ENCODE data around the gene GTF2IRD2. TPM values are rescaled to one million over a fixed set of nuclear protein-coding genes. Genes with fewer than 3 reads are reported as not detected.
"Not testable (repeated sequence)": the region's sequence is repeated elsewhere in the genome, so short reads cannot be mapped to it uniquely, and the experiment has no call there.

Gene GTF2IRD2
- total and polyA plus RNA-seq, 2 of the 8 experiments (the other 6 are each of a cell fraction or from before 2014, with no cell fraction given) = 4.1 to 4.3 TPM

GRCh38 chr7:74815882-74816281, 35.5 kb downstream of the GTF2IRD2 start:
- WGBS, 2 experiments (ENCODE audit: extremely low coverage in 1 of 2, insufficient coverage in 1 of 2, insufficient read length in 1 of 2, insufficient replicate concordance in 2 of 2, low coverage in 1 of 2, low lambda C conversion rate in 2 of 2, missing lambda C conversion rate in 1 of 2) = no CpG with 5 or more reads among the region's 3 CpGs
- H3K36me3 ChIP-seq (ENCODE audit: control insufficient read depth in 2 of 4, insufficient read depth in 4 of 4, low read length in 3 of 4); POLR2A ChIA-PET (ENCODE audit: partially characterized antibody); H4K5ac ChIP-seq (ENCODE audit: insufficient read length, low read depth, low read length); H2BK12ac ChIP-seq (ENCODE audit: low read depth, low read length); H3K23ac ChIP-seq (ENCODE audit: insufficient read length); H3K79me1 ChIP-seq (ENCODE audit: low read depth, low read length); H3K9ac ChIP-seq (replicated peaks in 1 of 4; ENCODE audit: extremely low read depth in 1 of 4, low read depth in 3 of 4, low read length in 3 of 4); H3K18ac ChIP-seq (ENCODE audit: extremely low read depth, low read length); H3K56ac ChIP-seq (replicated peaks; ENCODE audit: insufficient read length, low read depth, low read length); H2BK5ac ChIP-seq (ENCODE audit: low read depth, low read length); FAIRE-seq; H2BK120ac ChIP-seq (replicated peaks; ENCODE audit: low read depth, low read length); DNase-seq (ENCODE audit: low read depth in 1 of 2, low spot score in 2 of 2); CTCF ChIA-PET (ENCODE audit: partially characterized antibody); H3K27me3 ChIP-seq (replicated peaks in 1 of 4; ENCODE audit: control insufficient read depth in 3 of 4, extremely low read depth in 1 of 4, insufficient read depth in 3 of 4, low read length in 3 of 4); H2AK5ac ChIP-seq (ENCODE audit: low read depth, low read length); H3K4ac ChIP-seq (replicated peaks; ENCODE audit: insufficient read length, low read depth, low read length); H2AFZ ChIP-seq (ENCODE audit: low read length); H3K9me3 ChIP-seq (ENCODE audit: insufficient read depth in 2 of 2, low read depth in 1 of 2, low read length in 1 of 2); H4K91ac ChIP-seq (replicated peaks; ENCODE audit: insufficient read length, low read length); H3K4me1 ChIP-seq (replicated peaks in 1 of 4; ENCODE audit: control insufficient read depth in 3 of 4, insufficient read depth in 4 of 4, low read length in 3 of 4); H3K4me2 ChIP-seq (ENCODE audit: insufficient read depth in 1 of 2, low read depth in 2 of 2, low read length in 2 of 2); H3K23me2 ChIP-seq (ENCODE audit: low read depth, low read length); H3K27ac ChIP-seq (ENCODE audit: low read depth, low read length); H4K8ac ChIP-seq (ENCODE audit: extremely low read depth, insufficient read depth, low read length); H3K4me3 ChIP-seq (ENCODE audit: extremely low read depth in 1 of 4, insufficient read depth in 2 of 4, low read depth in 3 of 4, low read length in 4 of 4); H3K79me2 ChIP-seq (ENCODE audit: control insufficient read depth in 1 of 2, insufficient read depth in 2 of 2, low read length in 2 of 2); H4K20me1 ChIP-seq (replicated peaks in 1 of 2; ENCODE audit: control insufficient read depth in 1 of 2, insufficient read depth in 2 of 2, low read length in 2 of 2); H2BK20ac ChIP-seq (ENCODE audit: low read length); H2BK15ac ChIP-seq (ENCODE audit: low read length); H3K14ac ChIP-seq (ENCODE audit: insufficient read length): not testable (repeated sequence)

GRCh38 chr7:74798644-74799043, 52.8 kb downstream of the GTF2IRD2 start:
- H4K91ac ChIP-seq (replicated peaks; ENCODE audit: insufficient read length, low read length); H2BK15ac ChIP-seq (ENCODE audit: low read length); H2AFZ ChIP-seq (ENCODE audit: low read length); H3K18ac ChIP-seq (ENCODE audit: extremely low read depth, low read length); H2AK5ac ChIP-seq (ENCODE audit: low read depth, low read length); H3K9me3 ChIP-seq (ENCODE audit: insufficient read depth in 2 of 2, low read depth in 1 of 2, low read length in 1 of 2); FAIRE-seq; H3K23ac ChIP-seq (ENCODE audit: insufficient read length); H3K79me1 ChIP-seq (ENCODE audit: low read depth, low read length); H3K79me2 ChIP-seq (ENCODE audit: control insufficient read depth in 1 of 2, insufficient read depth in 2 of 2, low read length in 2 of 2); H3K14ac ChIP-seq (ENCODE audit: insufficient read length); H2BK20ac ChIP-seq (ENCODE audit: low read length); H4K20me1 ChIP-seq (replicated peaks in 1 of 2; ENCODE audit: control insufficient read depth in 1 of 2, insufficient read depth in 2 of 2, low read length in 2 of 2); H2BK5ac ChIP-seq (ENCODE audit: low read depth, low read length); H4K5ac ChIP-seq (ENCODE audit: insufficient read length, low read depth, low read length); H3K4me2 ChIP-seq (ENCODE audit: insufficient read depth in 1 of 2, low read depth in 2 of 2, low read length in 2 of 2); H3K27ac ChIP-seq (ENCODE audit: low read depth, low read length); H3K27me3 ChIP-seq (replicated peaks in 1 of 4; ENCODE audit: control insufficient read depth in 3 of 4, extremely low read depth in 1 of 4, insufficient read depth in 3 of 4, low read length in 3 of 4); H3K56ac ChIP-seq (replicated peaks; ENCODE audit: insufficient read length, low read depth, low read length); H3K4ac ChIP-seq (replicated peaks; ENCODE audit: insufficient read length, low read depth, low read length); H3K9ac ChIP-seq (replicated peaks in 1 of 4; ENCODE audit: extremely low read depth in 1 of 4, low read depth in 3 of 4, low read length in 3 of 4); H3K23me2 ChIP-seq (ENCODE audit: low read depth, low read length); CTCF ChIA-PET (ENCODE audit: partially characterized antibody); POLR2A ChIA-PET (ENCODE audit: partially characterized antibody); H3K4me3 ChIP-seq (ENCODE audit: extremely low read depth in 1 of 4, insufficient read depth in 2 of 4, low read depth in 3 of 4, low read length in 4 of 4); H3K4me1 ChIP-seq (replicated peaks in 1 of 4; ENCODE audit: control insufficient read depth in 3 of 4, insufficient read depth in 4 of 4, low read length in 3 of 4); DNase-seq (ENCODE audit: low read depth in 1 of 2, low spot score in 2 of 2); H2BK120ac ChIP-seq (replicated peaks; ENCODE audit: low read depth, low read length); H3K36me3 ChIP-seq (ENCODE audit: control insufficient read depth in 2 of 4, insufficient read depth in 4 of 4, low read length in 3 of 4); H4K8ac ChIP-seq (ENCODE audit: extremely low read depth, insufficient read depth, low read length); H2BK12ac ChIP-seq (ENCODE audit: low read depth, low read length): not testable (repeated sequence)
- WGBS, 2 experiments (ENCODE audit: extremely low coverage in 1 of 2, insufficient coverage in 1 of 2, insufficient read length in 1 of 2, insufficient replicate concordance in 2 of 2, low coverage in 1 of 2, low lambda C conversion rate in 2 of 2, missing lambda C conversion rate in 1 of 2) = 100% methylated on average over 1 of the region's 4 CpGs; no CpG with 5 or more reads in 1 of the 2 experiments
